HL-60 (cell line): ENCODE data around the gene FBXL20.

ENCODE experiments used
- CTCF ChIP-seq: IDR thresholded peaks from one replicate; pipeline ENCODE4 v1.5.1; 2011; ENCODE audit warnings: low read length, control low read depth, inconsistent platforms; ENCODE audit not compliant: insufficient read depth
- GABPA ChIP-seq: IDR thresholded peaks from 2 replicates; pipeline ENCODE4 v1.6.1; 2012; ENCODE audit warnings: low read depth
- TF ChIP-seq, protein P1 (sequence below): IDR thresholded peaks from 2 replicates; pipeline ENCODE4 v1.6.1; 2012; ENCODE audit warnings: low read depth; ENCODE audit not compliant: insufficient replicate concordance

DNA sequence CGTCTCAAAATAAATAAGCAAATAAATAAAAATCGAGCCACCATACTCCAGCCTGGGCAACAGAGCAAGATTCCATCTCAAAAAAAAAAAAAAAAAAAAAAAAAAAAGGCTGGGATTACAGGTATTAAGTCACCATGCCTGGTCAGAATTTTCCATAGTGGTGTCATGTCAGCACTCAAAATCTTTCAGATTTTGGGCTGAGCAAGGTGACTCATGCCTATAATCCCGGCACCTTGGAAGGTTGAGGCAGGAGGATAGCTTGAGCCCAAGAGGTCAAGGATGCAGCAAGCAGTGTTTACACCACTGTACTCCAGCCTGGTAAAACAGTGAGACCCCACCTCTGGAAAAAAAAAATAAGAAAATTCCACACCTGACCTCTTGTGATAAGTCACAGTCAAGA is 52.2 kb downstream of the FBXL20 start:
- TF ChIP-seq CTCF: no peak
- TF ChIP-seq, protein P1, sequence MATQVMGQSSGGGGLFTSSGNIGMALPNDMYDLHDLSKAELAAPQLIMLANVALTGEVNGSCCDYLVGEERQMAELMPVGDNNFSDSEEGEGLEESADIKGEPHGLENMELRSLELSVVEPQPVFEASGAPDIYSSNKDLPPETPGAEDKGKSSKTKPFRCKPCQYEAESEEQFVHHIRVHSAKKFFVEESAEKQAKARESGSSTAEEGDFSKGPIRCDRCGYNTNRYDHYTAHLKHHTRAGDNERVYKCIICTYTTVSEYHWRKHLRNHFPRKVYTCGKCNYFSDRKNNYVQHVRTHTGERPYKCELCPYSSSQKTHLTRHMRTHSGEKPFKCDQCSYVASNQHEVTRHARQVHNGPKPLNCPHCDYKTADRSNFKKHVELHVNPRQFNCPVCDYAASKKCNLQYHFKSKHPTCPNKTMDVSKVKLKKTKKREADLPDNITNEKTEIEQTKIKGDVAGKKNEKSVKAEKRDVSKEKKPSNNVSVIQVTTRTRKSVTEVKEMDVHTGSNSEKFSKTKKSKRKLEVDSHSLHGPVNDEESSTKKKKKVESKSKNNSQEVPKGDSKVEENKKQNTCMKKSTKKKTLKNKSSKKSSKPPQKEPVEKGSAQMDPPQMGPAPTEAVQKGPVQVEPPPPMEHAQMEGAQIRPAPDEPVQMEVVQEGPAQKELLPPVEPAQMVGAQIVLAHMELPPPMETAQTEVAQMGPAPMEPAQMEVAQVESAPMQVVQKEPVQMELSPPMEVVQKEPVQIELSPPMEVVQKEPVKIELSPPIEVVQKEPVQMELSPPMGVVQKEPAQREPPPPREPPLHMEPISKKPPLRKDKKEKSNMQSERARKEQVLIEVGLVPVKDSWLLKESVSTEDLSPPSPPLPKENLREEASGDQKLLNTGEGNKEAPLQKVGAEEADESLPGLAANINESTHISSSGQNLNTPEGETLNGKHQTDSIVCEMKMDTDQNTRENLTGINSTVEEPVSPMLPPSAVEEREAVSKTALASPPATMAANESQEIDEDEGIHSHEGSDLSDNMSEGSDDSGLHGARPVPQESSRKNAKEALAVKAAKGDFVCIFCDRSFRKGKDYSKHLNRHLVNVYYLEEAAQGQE: no peak
- TF ChIP-seq GABPA: no peak
